Muscle layer of duodenum (tissue), 2 donors: ENCODE data around the gene TBC1D4.

Experiments
- H3K27ac ChIP-seq: one replicate; pipeline ENCODE4 v1.7.0; 2013; ENCODE audit warnings: mild to moderate bottlenecking, low read length
- H3K27me3 ChIP-seq: one replicate; pipeline ENCODE4 v1.7.0; 2013; ENCODE audit warnings: low read depth, mild to moderate bottlenecking, control low read depth, low read length
- H3K36me3 ChIP-seq, 2 donors: one replicate each; pipeline ENCODE4 v1.7.0; 2013; ENCODE audit warnings: low read length in 2 of 2, control low read depth in 1 of 2, mild to moderate bottlenecking in 1 of 2; ENCODE audit not compliant: insufficient read depth in 2 of 2, control insufficient read depth in 1 of 2
- H3K4me1 ChIP-seq, 2 donors: one replicate each; pipeline ENCODE4 v1.7.0; 2013; ENCODE audit warnings: low read length in 2 of 2, mild to moderate bottlenecking in 2 of 2, control low read depth in 1 of 2, moderate library complexity in 1 of 2; ENCODE audit not compliant: insufficient read depth in 2 of 2, control insufficient read depth in 1 of 2
- H3K4me3 ChIP-seq, 2 donors: one replicate each; pipeline ENCODE4 v1.7.0; 2013; ENCODE audit warnings: low read length in 2 of 2, low read depth in 1 of 2, mild to moderate bottlenecking in 1 of 2
- H3K9me3 ChIP-seq, 2 donors: one replicate each; pipeline ENCODE4 v1.7.0; 2013; ENCODE audit warnings: low read length in 2 of 2, control low read depth in 1 of 2, mild to moderate bottlenecking in 1 of 2; ENCODE audit not compliant: control insufficient read depth in 1 of 2
- donor health status: healthy.

TBC1D4 gene

DNA sequence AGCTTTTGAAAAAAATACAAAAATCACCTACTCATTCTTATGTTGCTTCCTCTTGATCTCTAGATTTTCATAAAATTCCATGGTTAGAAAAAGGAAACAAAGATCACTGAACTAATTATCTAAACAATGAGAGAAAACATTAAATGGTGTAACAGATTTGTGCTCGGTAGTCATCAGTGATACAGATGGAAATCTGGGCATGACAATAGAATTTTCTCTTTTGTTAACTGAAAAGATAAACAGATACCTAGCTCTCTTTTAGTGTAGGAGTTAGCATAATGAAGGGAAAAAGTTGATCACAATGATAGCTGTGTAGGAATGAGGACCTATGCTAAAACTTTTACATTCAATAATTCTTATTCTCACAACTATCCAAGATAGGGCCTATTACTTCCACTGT, 103.7 kb downstream of the TBC1D4 start:
- H3K27me3 ChIP-seq, result no peaks in the 10 kb centered on the region
- H3K4me1 ChIP-seq, result no peaks in the 10 kb centered on the region
- H3K9me3 ChIP-seq, result no peaks in the 10 kb centered on the region
- H3K27ac ChIP-seq, result no peak overlapping the region
- H3K4me3 ChIP-seq, result no peak overlapping the region
- H3K36me3 ChIP-seq, result no peaks in the 10 kb centered on the region

- Histone ChIP-seq H3K36me3 (no peaks in the 10 kb centered on the region), H3K27ac (no peak overlapping the region), H3K4me3 (no peak overlapping the region), H3K9me3 (no peaks in the 10 kb centered on the region), H3K27me3 (no peaks in the 10 kb centered on the region), H3K4me1 (peaks cover 0 to 4% of the 10 kb centered on the region in 2 donors)
Measured at GRCh38 chr13:75376792-75377402, 105.1 kb downstream of the TBC1D4 start.

DNA sequence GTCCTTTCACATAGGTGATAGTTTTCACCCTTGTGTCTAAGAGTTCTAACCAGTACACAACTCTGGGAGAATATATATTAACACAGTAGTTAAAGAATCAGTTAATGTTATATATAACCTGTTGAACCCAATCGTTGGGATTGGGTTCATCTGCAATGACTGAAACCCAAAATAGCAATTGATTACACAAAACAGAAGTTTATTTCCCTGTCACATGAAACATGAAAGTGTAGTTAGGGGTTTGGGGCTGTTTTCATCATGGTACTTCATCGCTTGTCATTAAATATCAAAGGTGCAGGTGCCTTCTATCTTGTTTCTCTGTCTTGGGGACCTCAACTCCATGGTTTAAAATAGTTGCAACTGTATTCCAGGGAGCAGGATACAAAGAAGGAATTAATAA, 106.6 kb downstream of the TBC1D4 start:
- no peak overlapping the region for H3K27ac ChIP-seq
- H3K9me3 ChIP-seq, result no peaks in the 10 kb centered on the region
- H3K4me3 ChIP-seq, result no peak overlapping the region
- peaks cover 0 to 4% of the 10 kb centered on the region in 2 donors for H3K4me1 ChIP-seq
- no peaks in the 10 kb centered on the region for H3K27me3 ChIP-seq
- no peaks in the 10 kb centered on the region for H3K36me3 ChIP-seq

- H3K4me1 ChIP-seq, result peaks cover 0 to 4% of the 10 kb centered on the region in 2 donors
- no peak overlapping the region for H3K4me3 ChIP-seq
- H3K9me3 ChIP-seq, result no peaks in the 10 kb centered on the region
- no peak overlapping the region for H3K27ac ChIP-seq
- no peaks in the 10 kb centered on the region for H3K36me3 ChIP-seq
- no peaks in the 10 kb centered on the region for H3K27me3 ChIP-seq
Measured at GRCh38 chr13:75373988-75374387, 108.0 kb downstream of the TBC1D4 start.

DNA sequence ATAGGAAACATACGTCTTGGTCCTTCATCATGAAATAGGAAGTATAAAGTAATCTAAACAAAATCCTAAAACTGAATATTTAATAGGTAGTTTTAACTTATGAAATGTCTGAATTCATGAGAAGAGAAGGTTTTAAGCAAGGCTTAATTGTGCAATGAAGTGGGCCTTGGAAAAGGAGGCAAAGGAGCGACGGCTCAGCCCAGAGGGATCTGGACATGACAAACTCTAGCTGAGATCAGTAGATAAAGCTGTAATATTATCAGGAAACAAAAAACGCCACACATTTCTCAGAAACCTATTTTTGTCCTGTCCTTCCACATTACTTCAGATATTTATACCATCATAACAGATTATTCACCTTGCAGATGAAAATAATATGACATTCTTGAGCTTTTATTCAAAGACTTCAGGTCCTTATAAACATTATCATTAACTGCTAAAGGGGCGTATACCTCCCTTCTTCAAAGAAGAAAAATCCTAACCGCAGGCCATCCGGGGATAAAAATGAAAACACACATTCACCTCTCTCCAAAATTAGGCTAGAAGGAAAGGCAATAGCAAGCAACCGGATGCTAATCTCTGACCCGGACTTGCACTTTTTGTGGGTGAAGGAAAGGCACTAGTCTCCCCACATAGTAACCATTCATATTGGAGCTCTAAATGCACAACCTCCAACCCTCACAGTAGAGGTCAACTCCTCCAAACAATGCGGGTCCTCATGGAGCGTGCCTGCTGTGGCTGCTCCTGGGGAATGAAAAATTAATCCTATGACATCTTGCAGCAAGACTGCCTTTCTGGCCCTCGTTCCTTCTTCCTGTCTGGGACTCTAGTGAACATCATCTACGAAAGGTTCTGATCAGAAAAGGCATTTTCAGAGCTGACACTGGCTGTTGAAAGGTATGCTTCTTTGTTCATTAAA, 108.8 kb downstream of the TBC1D4 start:
- no peak overlapping the region for H3K27ac ChIP-seq
- H3K4me1 ChIP-seq, result peaks cover 0 to 8% of the 10 kb centered on the region in 2 donors
- H3K4me3 ChIP-seq, result no peak overlapping the region
- H3K9me3 ChIP-seq, result no peaks in the 10 kb centered on the region
- H3K36me3 ChIP-seq, result no peaks in the 10 kb centered on the region
- H3K27me3 ChIP-seq, result no peaks in the 10 kb centered on the region

GRCh38 chr13:75372517-75372916, 109.5 kb downstream of the TBC1D4 start:
- Histone ChIP-seq H3K27ac (no peak overlapping the region), H3K36me3 (no peaks in the 10 kb centered on the region), H3K9me3 (no peaks in the 10 kb centered on the region), H3K4me3 (no peak overlapping the region), H3K4me1 (peaks cover 0 to 12% of the 10 kb centered on the region in 2 donors), H3K27me3 (no peaks in the 10 kb centered on the region)

- Histone ChIP-seq H3K4me1 (peaks cover 0 to 12% of the 10 kb centered on the region in 2 donors), H3K36me3 (no peaks in the 10 kb centered on the region), H3K27me3 (no peaks in the 10 kb centered on the region), H3K4me3 (no peak overlapping the region), H3K27ac (no peak overlapping the region), H3K9me3 (no peaks in the 10 kb centered on the region)
Measured at GRCh38 chr13:75371203-75371602, 110.8 kb downstream of the TBC1D4 start.

DNA sequence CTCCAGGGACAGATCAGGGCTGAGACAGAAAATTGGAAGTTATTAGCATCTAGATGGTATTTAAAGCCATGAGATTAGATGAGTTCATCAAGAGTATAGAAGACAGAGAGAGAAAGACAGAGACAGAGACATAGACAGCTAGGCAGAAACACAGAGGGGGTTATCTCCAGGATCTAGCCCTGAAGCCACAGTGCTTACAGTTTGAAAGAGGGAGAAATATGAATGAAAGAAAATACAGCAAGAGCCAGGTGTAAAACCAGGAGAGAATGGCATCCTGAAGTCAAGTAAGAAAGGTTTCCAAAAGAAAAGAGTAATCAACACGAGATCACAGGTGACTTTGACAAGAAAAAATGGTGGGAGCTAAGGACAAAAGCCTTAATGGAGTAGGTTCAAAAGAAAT, 111.2 kb downstream of the TBC1D4 start:
- H3K4me1 ChIP-seq, result peaks cover 0 to 16% of the 10 kb centered on the region in 2 donors
- no peak overlapping the region for H3K4me3 ChIP-seq
- H3K27me3 ChIP-seq, result no peaks in the 10 kb centered on the region
- no peaks in the 10 kb centered on the region for H3K9me3 ChIP-seq
- H3K36me3 ChIP-seq, result no peaks in the 10 kb centered on the region
- H3K27ac ChIP-seq, result no peak overlapping the region

DNA sequence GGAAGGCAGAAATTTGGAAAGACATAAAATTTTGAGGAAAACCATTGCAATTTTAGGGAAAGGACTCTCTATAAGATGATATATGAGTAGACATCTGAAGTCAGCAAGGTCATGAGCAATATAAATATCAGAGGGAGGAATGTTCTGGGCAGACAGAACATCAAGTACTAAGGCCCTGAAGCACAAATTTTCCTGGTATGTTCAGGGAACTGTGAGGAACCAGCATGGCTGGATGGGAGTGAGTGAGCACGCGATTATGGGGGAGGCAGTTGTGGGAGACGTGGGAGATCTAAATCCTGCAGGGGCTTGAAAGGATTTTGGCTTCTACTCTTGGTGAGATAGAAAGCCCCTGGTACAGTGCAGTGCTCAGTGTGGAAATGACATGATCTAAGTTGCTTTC, 112.0 kb downstream of the TBC1D4 start:
- Histone ChIP-seq H3K4me1 (peaks cover 0 to 17% of the 10 kb centered on the region in 2 donors), H3K36me3 (no peaks in the 10 kb centered on the region), H3K27me3 (no peaks in the 10 kb centered on the region), H3K9me3 (no peaks in the 10 kb centered on the region), H3K27ac (no peak overlapping the region), H3K4me3 (no peak overlapping the region)

- Histone ChIP-seq H3K4me3 (no peak overlapping the region), H3K27me3 (no peaks in the 10 kb centered on the region), H3K4me1 (peaks cover 0 to 17% of the 10 kb centered on the region in 2 donors), H3K36me3 (no peaks in the 10 kb centered on the region), H3K9me3 (no peaks in the 10 kb centered on the region), H3K27ac (peak overlapping the region; percentile 9)
Measured at GRCh38 chr13:75368167-75368566, 113.8 kb downstream of the TBC1D4 start.

- Histone ChIP-seq H3K36me3 (no peaks in the 10 kb centered on the region), H3K27me3 (no peaks in the 10 kb centered on the region), H3K4me3 (no peak overlapping the region), H3K9me3 (no peaks in the 10 kb centered on the region), H3K27ac (no peak overlapping the region), H3K4me1 (peaks cover 0 to 13% of the 10 kb centered on the region in 2 donors)
Measured at GRCh38 chr13:75366380-75367280, 115.3 kb downstream of the TBC1D4 start.
